ENCODE results near the gene PGS1. TPM values are rescaled to one million over a fixed set of nuclear protein-coding genes. Genes with fewer than 3 reads are reported as not detected.

The PGS1 gene
- total and polyA plus RNA-seq, 2 of the 8 experiments (the other 6 are each of a cell fraction or from before 2014, with no cell fraction given), result 46.7 to 60.0 TPM

DNA sequence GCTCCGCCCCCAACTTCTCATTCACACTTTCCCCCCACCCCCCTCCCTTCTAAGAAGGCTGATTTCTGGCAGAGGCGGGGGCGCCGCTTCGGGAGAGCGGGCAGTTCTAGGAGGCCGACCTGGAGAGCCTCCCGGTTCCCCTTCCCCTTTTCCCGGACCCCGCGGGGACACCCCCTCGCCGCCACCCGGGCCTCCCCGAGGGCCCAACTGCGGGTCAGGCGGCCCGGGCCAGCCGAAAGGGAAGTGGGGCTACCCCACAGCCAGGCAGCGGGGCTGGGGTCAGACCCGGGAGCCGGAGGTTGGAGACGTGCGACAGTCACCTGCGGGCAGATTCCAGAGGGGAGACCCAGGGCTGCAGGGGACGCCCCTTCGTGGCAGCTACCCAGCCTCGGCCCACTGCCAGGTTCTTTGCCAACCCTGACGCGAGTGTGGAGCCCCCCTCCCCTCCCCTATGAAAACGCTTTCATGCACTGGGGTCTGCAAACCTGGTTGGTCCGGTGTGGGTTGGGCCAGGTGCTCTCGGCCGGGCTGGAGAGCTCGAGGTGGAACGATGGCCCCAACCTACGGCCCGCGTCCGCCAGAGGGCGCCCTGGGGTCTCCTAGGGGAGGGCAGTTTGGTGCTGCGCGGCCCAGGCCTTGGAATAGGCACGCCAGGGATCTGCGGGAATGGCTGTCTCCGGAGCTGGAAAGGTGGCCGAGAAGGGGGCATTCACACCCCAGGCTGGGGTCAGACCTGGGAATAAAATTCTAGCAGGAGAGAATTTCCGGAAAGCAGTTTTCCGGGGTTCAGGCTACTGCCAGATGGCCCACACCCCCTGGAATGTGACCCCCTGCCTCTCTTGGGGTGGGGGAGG is 17.9 kb upstream of the PGS1 start (continued):
- TF ChIP-seq KDM4A (IDR thresholded peaks at IDR 0.05; ENCODE audit: low read depth, low read length, severe bottlenecking) (peak; percentile 69), RBBP5 (IDR thresholded peaks at IDR 0.05; ENCODE audit: borderline replicate concordance, low read depth, low read length) (no peak), RXRA (IDR thresholded peaks at IDR 0.05; ENCODE audit: insufficient read depth, low read depth, low read length) (no peak), FOSL1 (IDR thresholded peaks at IDR 0.05; ENCODE audit: insufficient read depth, low read depth, low read length) (no peak), POLR2A (IDR thresholded peaks at IDR 0.05; ENCODE audit: control extremely low read depth in 1 of 2, low read depth in 2 of 2, low read length in 2 of 2) (no peak), SP1 (IDR thresholded peaks at IDR 0.05; ENCODE audit: low read depth, low read length) (0 out of 2 replicates have a peak, but pooled peaks have one; percentile 1), PHF8 (conservative IDR thresholded peaks at IDR 0.05; ENCODE audit: low read depth, low read length) (no peak), JUND (IDR thresholded peaks at IDR 0.05; ENCODE audit: low read length) (no peak), CHD2 (IDR thresholded peaks at IDR 0.05; ENCODE audit: low read length) (no peak), EP300 (IDR thresholded peaks at IDR 0.05; ENCODE audit: borderline replicate concordance in 1 of 2, low read depth in 2 of 2, low read length in 2 of 2) (peak in 1 of 2 experiments; percentile 35; a peak in 1 of 3 replicates), CBX8 (IDR thresholded peaks at IDR 0.05; ENCODE audit: borderline replicate concordance, low read depth, low read length) (no peak), SP4 (IDR thresholded peaks at IDR 0.05; ENCODE audit: low read length) (peak; percentile 67), RFX5 (IDR thresholded peaks at IDR 0.05; ENCODE audit: borderline replicate concordance, low read depth, low read length) (no peak), SIN3A (conservative IDR thresholded peaks at IDR 0.05 in 1 of 2, IDR thresholded peaks at IDR 0.05 in 1 of 2; ENCODE audit: low read depth in 1 of 2, low read length in 2 of 2) (peak in 1 of 2 experiments; percentile 71; a peak in 2 of 4 replicates), JUN (IDR thresholded peaks at IDR 0.05; ENCODE audit: low read depth, low read length) (no peak), TEAD4 (IDR thresholded peaks at IDR 0.05; ENCODE audit: low read depth, low read length) (peak; percentile 92), SIRT6 (IDR thresholded peaks at IDR 0.05; ENCODE audit: low read length) (no peak), MAFK (IDR thresholded peaks at IDR 0.05; ENCODE audit: low read depth, low read length) (no peak; the same call in 1 of the 2 replicates), ASH2L (IDR thresholded peaks at IDR 0.05; ENCODE audit: low read length) (peak; percentile 60), SP2 (IDR thresholded peaks at IDR 0.05; ENCODE audit: low read length) (no peak)
- TF ChIP-seq, protein P1, sequence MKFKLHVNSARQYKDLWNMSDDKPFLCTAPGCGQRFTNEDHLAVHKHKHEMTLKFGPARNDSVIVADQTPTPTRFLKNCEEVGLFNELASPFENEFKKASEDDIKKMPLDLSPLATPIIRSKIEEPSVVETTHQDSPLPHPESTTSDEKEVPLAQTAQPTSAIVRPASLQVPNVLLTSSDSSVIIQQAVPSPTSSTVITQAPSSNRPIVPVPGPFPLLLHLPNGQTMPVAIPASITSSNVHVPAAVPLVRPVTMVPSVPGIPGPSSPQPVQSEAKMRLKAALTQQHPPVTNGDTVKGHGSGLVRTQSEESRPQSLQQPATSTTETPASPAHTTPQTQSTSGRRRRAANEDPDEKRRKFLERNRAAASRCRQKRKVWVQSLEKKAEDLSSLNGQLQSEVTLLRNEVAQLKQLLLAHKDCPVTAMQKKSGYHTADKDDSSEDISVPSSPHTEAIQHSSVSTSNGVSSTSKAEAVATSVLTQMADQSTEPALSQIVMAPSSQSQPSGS (IDR thresholded peaks at IDR 0.05; ENCODE audit: low read length), result no peak
- TF ChIP-seq, protein P2, sequence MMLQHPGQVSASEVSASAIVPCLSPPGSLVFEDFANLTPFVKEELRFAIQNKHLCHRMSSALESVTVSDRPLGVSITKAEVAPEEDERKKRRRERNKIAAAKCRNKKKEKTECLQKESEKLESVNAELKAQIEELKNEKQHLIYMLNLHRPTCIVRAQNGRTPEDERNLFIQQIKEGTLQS (IDR thresholded peaks at IDR 0.05; ENCODE audit: insufficient read depth, low read depth, low read length), result no peak
